OCI-LY1 (cell line): ENCODE results near the gene DRD3.

Experiments used
- H2AFZ ChIP-seq: fragments of 200-600 bp; sonication (generic), shearing (Covaris generic); 2 replicates; pipeline ENCODE4 v1.6.0; 2014; ENCODE audit warnings: antibody characterized with exemption, mild to moderate bottlenecking, low read length
- H3F3A ChIP-seq: fragments of 200-600 bp; sonication (generic), shearing (Covaris generic); 2 replicates; pipeline ENCODE4 v1.6.0; 2014; ENCODE audit warnings: mild to moderate bottlenecking, antibody characterized with exemption, low read length, moderate library complexity; ENCODE audit not compliant: insufficient read depth
- H3K27ac ChIP-seq: fragments of 200-600 bp; sonication (generic); 2 replicates; pipeline ENCODE4 v1.5.1; 2014; ENCODE audit warnings: low read length, mixed run types, mild to moderate bottlenecking, low read depth; ENCODE audit not compliant: poor library complexity, severe bottlenecking
- H3K27me3 ChIP-seq: fragments of 200-600 bp; sonication (generic); 2 replicates; pipeline ENCODE4 v1.6.0; 2014; ENCODE audit warnings: antibody characterized with exemption, mild to moderate bottlenecking, low read length, moderate library complexity; ENCODE audit not compliant: insufficient read depth
- H3K36me3 ChIP-seq: fragments of 200-600 bp; sonication (generic); 2 replicates; pipeline ENCODE4 v1.6.1; 2014; ENCODE audit warnings: mild to moderate bottlenecking, antibody characterized with exemption, low read length, moderate library complexity, mixed read lengths; ENCODE audit not compliant: insufficient read depth
- H3K4me1 ChIP-seq: fragments of 200-600 bp; sonication (generic); 2 replicates; pipeline ENCODE4 v1.5.1; 2014; ENCODE audit warnings: mild to moderate bottlenecking, low read length, moderate library complexity; ENCODE audit not compliant: insufficient read depth, severe bottlenecking
- H3K4me2 ChIP-seq: fragments of 200-600 bp; sonication (generic), shearing (Covaris generic); 2 replicates; pipeline ENCODE4 v1.6.1; 2014; ENCODE audit warnings: low read length
- H3K4me3 ChIP-seq: fragments of 200-600 bp; sonication (generic); 2 replicates; pipeline ENCODE4 v1.5.1; 2014; ENCODE audit warnings: low read length, low read depth, mild to moderate bottlenecking, mixed read lengths; ENCODE audit not compliant: poor library complexity, severe bottlenecking
- H3K79me2 ChIP-seq: fragments of 200-600 bp; shearing (Covaris generic); 2 replicates; pipeline ENCODE4 v1.6.1; 2016; ENCODE audit warnings: mixed run types, low read length, mixed read lengths; ENCODE audit not compliant: insufficient read depth
- H3K9ac ChIP-seq: fragments of 200-600 bp; sonication (generic), shearing (Covaris generic); 2 replicates; pipeline ENCODE4 v1.6.1; 2014; ENCODE audit warnings: mild to moderate bottlenecking, low read length, mixed read lengths
- H3K9me2 ChIP-seq: fragments of 200-600 bp; sonication (generic), shearing (Covaris generic); 2 replicates; pipeline ENCODE4 v1.6.1; 2014; ENCODE audit warnings: low read depth, mild to moderate bottlenecking, low read length, mixed read lengths
- H3K9me3 ChIP-seq: fragments of 200-600 bp; shearing (Covaris generic); 2 replicates; pipeline ENCODE4 v1.6.1; 2014; ENCODE audit warnings: low read length, mixed read lengths
- H4K20me1 ChIP-seq: fragments of 200-600 bp; sonication (generic), shearing (Covaris generic); 2 replicates; pipeline ENCODE4 v1.6.0; 2016; ENCODE audit warnings: mild to moderate bottlenecking, low read length; ENCODE audit not compliant: insufficient read depth
- EZH2 ChIP-seq: fragments of 200-600 bp; sonication (generic), shearing (Covaris generic); IDR thresholded peaks from 2 replicates; pipeline ENCODE4 v1.8.0; 2017; ENCODE audit warnings: borderline replicate concordance, mixed run types, mild to moderate bottlenecking, antibody characterized with exemption, low read length, moderate library complexity, mixed read lengths
- TF ChIP-seq, protein P1 (sequence below): fragments of 200-600 bp; sonication (generic), shearing (Covaris generic); IDR thresholded peaks from 2 replicates; pipeline ENCODE4 v1.5.1; 2017; ENCODE audit warnings: mild to moderate bottlenecking, antibody characterized with exemption, low read length, moderate library complexity, mixed read lengths

Gene DRD3

DNA sequence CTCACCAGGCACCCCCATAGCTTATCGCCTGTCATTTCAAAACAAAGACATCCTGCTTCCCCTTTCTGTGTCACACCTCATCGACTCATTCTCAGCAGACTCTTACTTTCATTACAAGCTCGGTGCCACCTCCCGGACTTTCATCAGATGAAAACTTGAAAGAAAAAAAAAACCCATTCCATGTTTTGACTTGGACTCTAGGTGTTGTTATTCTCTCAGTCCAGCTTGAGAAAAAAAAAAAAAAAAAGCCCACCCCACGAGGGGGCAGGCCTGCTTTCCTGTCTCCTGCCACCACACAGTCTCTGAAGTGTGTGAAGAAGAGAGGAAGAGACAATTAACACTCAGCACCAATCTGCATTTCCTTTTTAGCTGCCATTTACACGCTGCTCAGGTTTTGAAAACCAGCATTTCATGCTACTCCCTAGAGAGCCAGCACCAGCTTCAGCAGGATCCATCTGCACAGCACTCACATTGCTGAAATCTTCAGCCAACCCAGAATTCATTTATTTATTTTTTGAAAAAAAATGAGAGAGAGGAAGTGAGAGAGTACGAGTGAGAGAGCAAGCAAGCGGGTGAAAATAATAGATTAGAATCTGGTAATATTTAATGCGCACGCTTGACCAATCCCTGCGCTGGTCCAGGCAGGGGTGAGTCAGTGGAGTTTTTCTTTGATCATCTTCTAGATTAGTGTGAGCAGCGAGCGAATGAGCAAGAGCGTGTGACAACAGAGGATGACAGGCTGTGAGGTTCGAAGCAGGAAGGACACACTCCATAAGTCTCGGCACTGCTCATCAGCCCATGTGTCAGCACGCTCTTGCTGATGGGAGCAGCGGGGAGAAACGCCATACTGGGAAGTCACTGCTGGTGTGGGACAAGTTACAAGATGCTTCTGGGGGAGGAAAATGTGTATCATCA, 35.0 kb upstream of the DRD3 start:
- H3K27me3 ChIP-seq, result no peaks in the 10 kb centered on the region
- H3K36me3 ChIP-seq, result no peaks in the 10 kb centered on the region
- H3K9me2 ChIP-seq, result no peaks in the 10 kb centered on the region
- peak overlapping the region; percentile 97 for H2AFZ ChIP-seq
- H3K27ac ChIP-seq, result peak overlapping the region; percentile 95
- no peaks in the 10 kb centered on the region for H4K20me1 ChIP-seq
- 0 out of 2 replicates have a peak, but pooled peaks cover 5% of the 10 kb centered on the region for H3F3A ChIP-seq
- H3K9ac ChIP-seq, result peak overlapping the region; percentile 68
- peaks cover 65% of the 10 kb centered on the region for H3K4me1 ChIP-seq
- no peaks in the 10 kb centered on the region for H3K9me3 ChIP-seq
- peak overlapping the region; percentile 55 for H3K4me3 ChIP-seq
- H3K4me2 ChIP-seq, result peak overlapping the region; percentile 65
- no peaks in the 10 kb centered on the region for H3K79me2 ChIP-seq
- TF ChIP-seq, protein P1, sequence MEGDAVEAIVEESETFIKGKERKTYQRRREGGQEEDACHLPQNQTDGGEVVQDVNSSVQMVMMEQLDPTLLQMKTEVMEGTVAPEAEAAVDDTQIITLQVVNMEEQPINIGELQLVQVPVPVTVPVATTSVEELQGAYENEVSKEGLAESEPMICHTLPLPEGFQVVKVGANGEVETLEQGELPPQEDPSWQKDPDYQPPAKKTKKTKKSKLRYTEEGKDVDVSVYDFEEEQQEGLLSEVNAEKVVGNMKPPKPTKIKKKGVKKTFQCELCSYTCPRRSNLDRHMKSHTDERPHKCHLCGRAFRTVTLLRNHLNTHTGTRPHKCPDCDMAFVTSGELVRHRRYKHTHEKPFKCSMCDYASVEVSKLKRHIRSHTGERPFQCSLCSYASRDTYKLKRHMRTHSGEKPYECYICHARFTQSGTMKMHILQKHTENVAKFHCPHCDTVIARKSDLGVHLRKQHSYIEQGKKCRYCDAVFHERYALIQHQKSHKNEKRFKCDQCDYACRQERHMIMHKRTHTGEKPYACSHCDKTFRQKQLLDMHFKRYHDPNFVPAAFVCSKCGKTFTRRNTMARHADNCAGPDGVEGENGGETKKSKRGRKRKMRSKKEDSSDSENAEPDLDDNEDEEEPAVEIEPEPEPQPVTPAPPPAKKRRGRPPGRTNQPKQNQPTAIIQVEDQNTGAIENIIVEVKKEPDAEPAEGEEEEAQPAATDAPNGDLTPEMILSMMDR, result peak; percentile 44
- TF ChIP-seq EZH2, result no peak

DNA sequence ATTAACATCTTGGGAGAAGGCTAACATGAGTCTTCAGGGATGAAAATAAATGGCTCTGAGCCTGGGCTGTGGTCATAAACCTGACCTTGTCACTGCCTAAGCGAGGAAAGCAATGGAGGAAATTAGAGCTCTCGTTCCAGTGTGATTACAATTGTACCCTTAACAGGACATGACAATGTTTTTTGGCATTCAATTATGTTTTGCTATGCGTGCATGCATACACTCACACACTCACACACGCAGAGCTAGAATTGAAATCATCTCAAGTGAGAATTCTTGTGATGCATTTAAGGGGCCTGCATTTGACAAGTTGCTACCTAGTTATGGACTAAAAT, 34.4 kb upstream of the DRD3 start:
- no peaks in the 10 kb centered on the region for H3K36me3 ChIP-seq
- no peak for TF ChIP-seq EZH2
- peak overlapping the region; percentile 55 for H3K4me3 ChIP-seq
- peak overlapping the region; percentile 95 for H3K27ac ChIP-seq
- H4K20me1 ChIP-seq, result no peaks in the 10 kb centered on the region
- 0 out of 2 replicates have a peak, but pooled peaks cover 5% of the 10 kb centered on the region for H3F3A ChIP-seq
- peaks cover 59% of the 10 kb centered on the region for H3K4me1 ChIP-seq
- H3K4me2 ChIP-seq, result peak overlapping the region; percentile 65
- H3K9ac ChIP-seq, result peak overlapping the region; percentile 68; the same call in 1 of the 2 replicates
- H2AFZ ChIP-seq, result peak overlapping the region; percentile 97
- H3K79me2 ChIP-seq, result no peaks in the 10 kb centered on the region
- H3K27me3 ChIP-seq, result no peaks in the 10 kb centered on the region
- H3K9me2 ChIP-seq, result no peaks in the 10 kb centered on the region
- no peaks in the 10 kb centered on the region for H3K9me3 ChIP-seq

DNA sequence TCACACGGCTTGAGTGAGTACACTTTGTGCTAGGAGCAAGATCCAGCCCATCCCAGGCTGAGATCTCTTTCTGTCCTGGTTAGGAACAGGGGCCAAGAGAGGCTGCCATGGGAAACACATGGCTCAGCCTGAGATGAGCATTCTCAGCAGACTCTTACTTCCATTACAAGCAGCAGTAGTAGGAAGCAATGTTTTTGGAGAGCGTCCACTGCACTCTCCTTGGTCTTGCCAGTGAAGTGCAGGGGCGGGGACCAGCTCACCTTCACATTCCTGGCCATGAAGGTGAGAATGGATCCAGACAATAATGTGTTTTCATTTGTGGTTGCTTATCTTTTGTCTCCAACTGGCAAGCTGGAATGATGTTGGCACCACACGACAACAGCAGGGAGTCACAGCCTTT, 33.8 kb upstream of the DRD3 start:
- Histone ChIP-seq H2AFZ (peak overlapping the region; percentile 97), H3K9me3 (no peaks in the 10 kb centered on the region), H3F3A (0 out of 2 replicates have a peak, but pooled peaks cover 5% of the 10 kb centered on the region), H3K4me1 (peaks cover 53% of the 10 kb centered on the region), H3K9ac (peak overlapping the region; percentile 68; the same call in 1 of the 2 replicates), H3K4me2 (no peak overlapping the region; the same call in 1 of the 2 replicates), H3K27ac (peak overlapping the region; percentile 95), H3K9me2 (no peaks in the 10 kb centered on the region), H3K36me3 (no peaks in the 10 kb centered on the region), H3K4me3 (no peak overlapping the region), H3K27me3 (no peaks in the 10 kb centered on the region), H3K79me2 (no peaks in the 10 kb centered on the region), H4K20me1 (no peaks in the 10 kb centered on the region)
- no peak for TF ChIP-seq EZH2
- TF ChIP-seq, protein P1, result no peak

DNA sequence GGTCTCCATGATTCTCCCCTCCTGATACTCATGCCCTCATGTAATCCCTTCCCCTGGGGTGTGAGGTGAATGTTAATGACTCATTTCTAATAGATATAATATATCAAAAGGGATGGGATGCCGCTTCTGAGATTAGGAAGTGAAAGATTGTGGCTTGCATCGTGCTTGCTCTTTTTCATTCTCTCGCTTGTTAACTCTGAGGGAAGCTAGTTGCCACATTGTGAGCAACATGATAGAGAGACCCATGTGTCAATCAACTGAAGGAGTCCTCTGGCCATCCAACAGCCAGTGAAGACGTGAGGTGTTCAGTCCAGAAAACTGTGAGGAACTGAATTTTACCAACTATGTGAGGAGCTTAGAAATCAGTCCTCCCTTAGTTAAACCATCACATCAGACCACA, 28.9 kb upstream of the DRD3 start:
- H3K4me3 ChIP-seq, result no peak overlapping the region
- H3K27ac ChIP-seq, result no peak overlapping the region
- H3K9me3 ChIP-seq, result no peaks in the 10 kb centered on the region

More for the DNA sequence above, 28.9 kb upstream of the DRD3 start:
- H2AFZ ChIP-seq, result no peak overlapping the region
- TF ChIP-seq, protein P1, result no peak
- no peak for TF ChIP-seq EZH2
- H4K20me1 ChIP-seq, result no peaks in the 10 kb centered on the region
- H3K4me2 ChIP-seq, result no peak overlapping the region
- no peak overlapping the region for H3K9ac ChIP-seq
- no peaks in the 10 kb centered on the region for H3K36me3 ChIP-seq
- H3K9me2 ChIP-seq, result no peaks in the 10 kb centered on the region
- peaks cover 4% of the 10 kb centered on the region for H3K4me1 ChIP-seq
- no peaks in the 10 kb centered on the region for H3F3A ChIP-seq
- no peaks in the 10 kb centered on the region for H3K27me3 ChIP-seq
- no peaks in the 10 kb centered on the region for H3K79me2 ChIP-seq
